ENCODE measurements around the gene KIAA1191. TPM values are rescaled to one million over a fixed set of nuclear protein-coding genes. Genes with fewer than 3 reads are reported as not detected.

Gene KIAA1191
- total RNA-seq, 1 experiment from 2014 or later = 128 TPM

DNA sequence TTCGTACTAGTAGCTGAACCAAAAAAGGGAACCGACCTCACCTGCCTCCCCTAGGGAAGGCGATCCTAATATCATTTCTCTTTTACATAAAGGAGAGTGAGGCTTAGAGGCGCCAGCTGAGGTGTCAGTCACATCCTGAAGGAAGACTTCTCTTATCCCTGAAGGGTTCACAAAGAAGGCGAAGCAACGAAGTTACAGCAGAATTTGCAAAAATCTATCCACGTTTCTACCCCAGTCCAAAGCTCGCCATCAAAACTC lies 598 bp upstream of the KIAA1191 start:
- TF ChIP-seq, protein P1, sequence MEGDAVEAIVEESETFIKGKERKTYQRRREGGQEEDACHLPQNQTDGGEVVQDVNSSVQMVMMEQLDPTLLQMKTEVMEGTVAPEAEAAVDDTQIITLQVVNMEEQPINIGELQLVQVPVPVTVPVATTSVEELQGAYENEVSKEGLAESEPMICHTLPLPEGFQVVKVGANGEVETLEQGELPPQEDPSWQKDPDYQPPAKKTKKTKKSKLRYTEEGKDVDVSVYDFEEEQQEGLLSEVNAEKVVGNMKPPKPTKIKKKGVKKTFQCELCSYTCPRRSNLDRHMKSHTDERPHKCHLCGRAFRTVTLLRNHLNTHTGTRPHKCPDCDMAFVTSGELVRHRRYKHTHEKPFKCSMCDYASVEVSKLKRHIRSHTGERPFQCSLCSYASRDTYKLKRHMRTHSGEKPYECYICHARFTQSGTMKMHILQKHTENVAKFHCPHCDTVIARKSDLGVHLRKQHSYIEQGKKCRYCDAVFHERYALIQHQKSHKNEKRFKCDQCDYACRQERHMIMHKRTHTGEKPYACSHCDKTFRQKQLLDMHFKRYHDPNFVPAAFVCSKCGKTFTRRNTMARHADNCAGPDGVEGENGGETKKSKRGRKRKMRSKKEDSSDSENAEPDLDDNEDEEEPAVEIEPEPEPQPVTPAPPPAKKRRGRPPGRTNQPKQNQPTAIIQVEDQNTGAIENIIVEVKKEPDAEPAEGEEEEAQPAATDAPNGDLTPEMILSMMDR (conservative IDR thresholded peaks at IDR 0.05) = no peak
- Histone ChIP-seq H3K79me1 (ENCODE audit: insufficient read depth, low read depth, low read length, poor library complexity, severe bottlenecking) (no peaks in the 10 kb centered on the region), H3K18ac (ENCODE audit: insufficient read length, low read depth, low read length) (no peak overlapping the region), H3K4me1 (ENCODE audit: insufficient read depth, low read length) (no peaks in the 10 kb centered on the region; the same call in 1 of the 2 replicates), H3K79me2 (ENCODE audit: insufficient read depth, low read length) (peaks cover 8% of the 10 kb centered on the region; the same call in 1 of the 2 replicates), H3K9ac (ENCODE audit: extremely low read depth, insufficient read length, low read length) (no peak overlapping the region), H3K4ac (ENCODE audit: low read depth, low read length) (no peak overlapping the region), H2AFZ (ENCODE audit: low read length) (no peak overlapping the region), H3K27me3 (ENCODE audit: insufficient read depth, low read length) (peaks cover 11% of the 10 kb centered on the region; the same call in 1 of the 2 replicates), H3K9me3 (ENCODE audit: control insufficient read depth, low read depth, low read length) (no peaks in the 10 kb centered on the region), H3K27ac (ENCODE audit: insufficient read length, low read depth, low read length) (no peak overlapping the region), H2BK12ac (ENCODE audit: insufficient read length, low read depth, low read length) (no peak overlapping the region), H4K8ac (replicated peaks; ENCODE audit: insufficient read length, low read depth, low read length) (no peak overlapping the region), H2BK120ac (ENCODE audit: low read depth, low read length, poor library complexity, severe bottlenecking) (no peak overlapping the region), H4K20me1 (ENCODE audit: control insufficient read depth, insufficient read depth, insufficient read length) (no peaks in the 10 kb centered on the region), H3K23ac (ENCODE audit: insufficient read length, low read depth, low read length) (no peak overlapping the region), H2BK5ac (ENCODE audit: insufficient read length, low read length) (no peak overlapping the region), H3K23me2 (ENCODE audit: insufficient read length, low read depth, low read length, poor library complexity, severe bottlenecking) (peaks cover 23% of the 10 kb centered on the region), H3K14ac (ENCODE audit: insufficient read depth, low read length) (no peak overlapping the region), H2BK20ac (ENCODE audit: low read depth, low read length, poor library complexity, severe bottlenecking) (no peak overlapping the region), H3K4me2 (ENCODE audit: insufficient read depth, insufficient read length, low read length) (peak overlapping the region; percentile 70), H3K56ac (ENCODE audit: insufficient read length, low read depth, low read length) (no peak overlapping the region), H4K91ac (ENCODE audit: insufficient read length, low read depth, low read length) (no peak overlapping the region), H2BK15ac (ENCODE audit: low read depth, low read length) (no peak overlapping the region), H3T11ph (ENCODE audit: low read length) (no peak overlapping the region), H2AK5ac (ENCODE audit: insufficient read length, low read length) (no peak overlapping the region), H4K5ac (ENCODE audit: insufficient read length, low read depth, low read length) (no peak overlapping the region)
- peaks cover 20 to 28% (median 21%) of the 10 kb centered on the region in 3 experiments for H3K36me3 Mint-ChIP-seq (ENCODE audit: insufficient read depth in 1 of 3, low read depth in 3 of 3)
- peaks cover 16 to 18% of the 10 kb centered on the region in 2 experiments for H3K4me1 Mint-ChIP-seq
- peaks cover 47% of the 10 kb centered on the region for H3K27me3 Mint-ChIP-seq (ENCODE audit: low read depth)
- DNase-seq = no peak
- peak overlapping the region; percentile 98 to 99 for H3K4me3 Mint-ChIP-seq
- no peak overlapping the region for H3K27ac Mint-ChIP-seq
- WGBS (ENCODE audit: extremely low coverage, insufficient read length, low lambda C conversion rate) = no CpG with 5 or more reads among the region's 8 CpGs
- H3K9me3 Mint-ChIP-seq = no peaks in the 10 kb centered on the region

Data from H9 (cell line).